Rectal smooth muscle tissue (tissue), 1 donor: ENCODE measurements around the gene SEC16A.

Source experiments
- H3K27ac ChIP-seq: one replicate; pipeline ENCODE4 v1.7.0; 2013; ENCODE audit warnings: low read depth, low read length, inconsistent platforms
- H3K27me3 ChIP-seq: one replicate; pipeline ENCODE4 v1.7.0; 2013; ENCODE audit warnings: low read length; ENCODE audit not compliant: control insufficient read depth, insufficient read depth
- H3K36me3 ChIP-seq: one replicate; pipeline ENCODE4 v1.7.0; 2013; ENCODE audit warnings: low read length; ENCODE audit not compliant: control insufficient read depth, insufficient read depth
- H3K4me1 ChIP-seq: one replicate; pipeline ENCODE4 v1.7.0; 2013; ENCODE audit warnings: low read length; ENCODE audit not compliant: control insufficient read depth, insufficient read depth
- H3K4me3 ChIP-seq: one replicate; pipeline ENCODE4 v1.7.0; 2013; ENCODE audit warnings: low read length
- H3K9ac ChIP-seq: one replicate; pipeline ENCODE4 v1.7.0; 2013; ENCODE audit warnings: low read length

Gene SEC16A

DNA sequence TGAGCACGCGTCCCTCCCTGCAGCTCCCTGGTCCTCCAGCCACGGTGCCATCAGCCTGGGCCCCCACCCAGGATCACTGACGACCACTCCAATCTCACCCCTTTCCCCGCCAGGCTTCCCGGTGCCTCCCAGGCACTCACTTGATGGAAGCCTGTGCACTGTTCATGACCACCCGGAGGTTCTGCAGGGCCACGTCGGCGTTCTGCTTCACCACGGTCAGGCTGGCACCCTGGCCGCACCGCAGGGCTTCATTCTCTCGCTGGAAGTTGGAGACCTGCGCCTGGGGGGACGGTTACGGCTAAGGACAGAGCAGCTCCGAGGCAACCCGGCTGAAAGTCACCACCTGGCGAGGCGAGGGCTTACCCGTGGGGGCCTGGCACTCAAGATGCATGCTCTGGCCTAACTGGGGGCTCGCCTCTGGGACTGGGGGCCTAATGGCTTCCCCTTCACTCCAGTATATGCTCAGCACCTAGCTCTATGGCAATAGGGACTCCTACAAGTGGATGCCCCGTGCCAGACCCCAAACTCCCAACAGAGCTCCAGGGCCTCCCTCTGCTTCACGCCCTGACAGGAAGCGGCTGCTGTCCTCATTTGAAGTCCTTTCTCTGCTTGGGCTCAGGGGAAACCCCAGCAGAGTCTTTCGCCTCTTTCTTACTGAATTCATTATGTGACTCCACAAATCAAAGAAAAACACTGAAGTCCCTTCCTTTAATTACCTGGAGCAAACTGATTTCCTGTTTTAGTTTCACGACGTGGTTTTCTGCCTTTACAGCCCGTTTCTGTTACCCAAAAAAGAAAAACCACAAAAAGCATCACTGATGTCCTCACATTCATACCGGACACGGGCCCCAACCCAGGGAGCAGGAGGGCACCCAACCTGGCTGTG lies 78.7 kb downstream of the SEC16A start:
- Histone ChIP-seq H3K36me3 (peaks cover 13% of the 10 kb centered on the region), H3K4me1 (peaks cover 4% of the 10 kb centered on the region), H3K4me3 (peak overlapping the region; percentile 7)

GRCh38 chr9:136403538-136403914 lies 79.3 kb downstream of the SEC16A start:
- H3K27me3 ChIP-seq, result no peaks in the 10 kb centered on the region
- peak overlapping the region; percentile 7 for H3K4me3 ChIP-seq
- peaks cover 13% of the 10 kb centered on the region for H3K36me3 ChIP-seq
- H3K27ac ChIP-seq, result no peak overlapping the region
- H3K9ac ChIP-seq, result no peak overlapping the region
- peaks cover 6% of the 10 kb centered on the region for H3K4me1 ChIP-seq

More for the DNA sequence above, 78.7 kb downstream of the SEC16A start:
- no peaks in the 10 kb centered on the region for H3K27me3 ChIP-seq
- no peak overlapping the region for H3K9ac ChIP-seq
- H3K27ac ChIP-seq, result no peak overlapping the region

DNA sequence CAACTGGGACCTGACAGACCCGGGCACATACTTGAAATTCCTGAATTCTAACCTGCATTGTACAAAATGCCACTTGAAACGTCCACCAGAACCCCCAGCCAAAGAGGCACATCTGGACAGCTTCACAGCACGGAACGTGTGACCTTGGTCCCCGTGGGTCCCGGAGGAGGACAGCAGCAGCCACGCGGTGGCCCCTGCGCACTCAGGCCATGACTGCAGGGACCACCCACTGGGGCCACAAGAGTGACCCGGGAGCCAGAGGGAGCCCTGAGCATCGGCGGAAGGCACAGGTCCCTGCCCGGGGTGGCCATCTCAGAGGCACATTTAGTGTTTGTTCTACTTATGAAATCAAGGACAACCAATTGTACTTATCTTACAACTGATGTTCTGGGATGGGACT lies 80.8 kb downstream of the SEC16A start:
- Histone ChIP-seq H3K27ac (no peak overlapping the region), H3K4me1 (peaks cover 6% of the 10 kb centered on the region), H3K4me3 (no peak overlapping the region), H3K36me3 (peaks cover 13% of the 10 kb centered on the region), H3K9ac (no peak overlapping the region), H3K27me3 (no peaks in the 10 kb centered on the region)

- Histone ChIP-seq H3K27ac (no peak overlapping the region), H3K27me3 (no peaks in the 10 kb centered on the region), H3K9ac (no peak overlapping the region), H3K4me1 (peaks cover 6% of the 10 kb centered on the region), H3K36me3 (peaks cover 12% of the 10 kb centered on the region), H3K4me3 (no peak overlapping the region)
Measured at GRCh38 chr9:136401173-136401922, 81.5 kb downstream of the SEC16A start.

DNA sequence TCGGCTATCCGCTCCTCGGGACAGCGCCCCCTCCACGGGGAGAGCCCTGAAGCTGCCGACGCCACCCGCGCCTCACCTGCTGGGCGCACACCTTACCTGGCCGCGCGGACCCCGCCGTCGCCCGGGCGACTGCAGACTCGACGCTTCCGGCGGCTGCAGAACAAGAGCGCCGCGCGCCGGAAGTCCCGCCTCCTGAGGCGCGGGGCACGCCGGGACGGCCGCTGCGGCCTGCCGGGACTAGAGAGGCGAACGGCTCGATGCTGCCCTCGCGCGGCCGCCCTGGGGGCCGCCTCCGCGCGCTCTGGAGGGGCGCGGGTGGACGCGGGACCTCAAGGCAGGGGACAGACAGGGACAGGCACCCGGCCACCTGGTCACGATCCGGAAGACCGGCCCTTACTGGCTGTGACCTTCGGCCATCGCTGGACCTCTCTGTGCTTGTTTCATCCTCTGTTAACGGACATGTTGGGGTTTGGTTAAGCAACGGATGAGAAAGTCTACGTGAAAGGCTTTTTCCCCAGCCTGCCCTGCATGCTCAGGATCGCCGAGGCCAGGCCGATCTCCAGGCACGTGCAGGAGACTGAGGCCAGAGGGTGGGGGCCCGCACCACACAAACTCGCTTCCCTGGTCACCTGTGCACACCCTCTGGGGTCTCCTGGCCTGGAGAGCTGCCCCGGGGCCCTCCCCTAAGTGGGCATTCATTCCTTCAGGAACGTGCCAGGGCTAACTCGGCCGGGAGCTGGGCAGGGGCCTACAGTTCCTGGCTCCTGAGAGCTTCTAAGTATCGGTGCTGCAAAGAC lies 82.6 kb downstream of the SEC16A start, which contains the start of gene SNAPC4:
SNAPC4 (minus strand) TSS at position 133 of the 797 bp plus-strand sequence. CDS start 1,742 bp downstream, outside the sequence.
- Histone ChIP-seq H3K4me1 (peaks cover 6% of the 10 kb centered on the region), H3K36me3 (peaks cover 12% of the 10 kb centered on the region), H3K27ac (peak within 1 kb of the TSS; percentile 45), H3K4me3 (peak within 1 kb of the TSS; percentile 90), H3K9ac (peak within 1 kb of the TSS; percentile 71), H3K27me3 (no peaks in the 10 kb centered on the region)

DNA sequence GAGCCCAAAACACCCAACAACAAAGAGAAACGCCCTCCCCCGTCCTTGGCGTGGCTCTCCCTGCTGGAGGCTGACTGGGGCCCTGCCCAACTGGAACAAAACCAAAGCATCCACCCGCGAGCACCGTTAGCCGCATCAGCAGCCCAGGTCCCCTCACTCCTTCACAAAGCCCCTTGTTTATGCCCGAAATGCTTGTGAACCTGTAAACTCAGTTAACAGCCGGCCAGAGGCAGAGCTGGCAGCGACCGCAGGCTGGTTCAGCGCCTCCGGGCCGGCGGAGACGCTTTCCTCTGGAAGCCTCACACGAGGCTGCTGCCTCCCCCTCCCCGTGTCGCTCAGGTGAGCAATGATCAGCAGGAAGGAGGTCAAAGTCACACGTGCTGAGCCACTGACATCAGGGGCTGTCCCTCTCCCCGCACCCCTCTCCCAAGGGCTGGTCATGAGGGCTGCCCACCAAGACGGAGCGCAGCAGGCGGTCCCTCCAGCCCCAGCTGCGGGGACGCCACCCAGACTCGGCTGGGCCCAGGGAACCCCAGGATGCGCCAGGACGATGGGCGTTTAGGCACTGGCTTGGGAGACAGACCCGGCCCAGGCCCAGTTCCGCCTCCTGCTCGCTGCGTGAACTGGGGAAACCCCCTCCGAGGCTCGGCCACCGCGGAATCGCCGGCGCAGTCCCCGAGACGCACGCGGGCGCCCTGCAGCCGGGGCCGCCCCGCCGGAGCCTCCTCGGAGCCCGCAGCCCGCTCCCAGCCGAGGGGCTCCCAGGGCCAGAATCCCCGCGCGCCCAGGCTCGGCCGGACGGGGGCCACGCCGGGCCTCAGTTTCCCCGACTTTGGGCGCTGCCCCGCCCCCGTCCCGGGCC lies 83.4 kb downstream of the SEC16A start:
- Histone ChIP-seq H3K27ac (peak overlapping the region; percentile 45), H3K36me3 (peaks cover 13% of the 10 kb centered on the region), H3K27me3 (no peaks in the 10 kb centered on the region), H3K9ac (peak overlapping the region; percentile 71), H3K4me1 (peaks cover 6% of the 10 kb centered on the region), H3K4me3 (peak overlapping the region; percentile 90)

DNA sequence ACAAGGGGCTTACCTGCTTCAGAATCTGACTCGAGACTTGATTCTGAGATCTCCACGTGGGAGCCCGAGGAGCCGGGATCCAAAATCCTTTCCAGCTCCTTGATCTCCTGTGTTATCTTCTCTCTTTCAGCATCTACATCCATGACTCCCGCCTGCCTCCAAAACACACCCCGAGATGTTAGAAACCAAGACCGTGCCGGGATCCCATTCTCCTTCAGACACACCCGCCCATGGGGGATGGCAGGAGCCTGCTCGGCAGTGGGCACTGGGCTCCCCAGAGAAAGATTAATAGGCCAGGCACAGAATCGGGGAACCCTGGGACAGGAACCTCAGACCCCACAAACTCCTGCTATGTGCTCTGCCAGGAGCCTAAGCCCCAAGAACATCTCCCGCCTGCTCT lies 84.6 kb downstream of the SEC16A start:
- H3K4me1 ChIP-seq, result peaks cover 6% of the 10 kb centered on the region
- no peak overlapping the region for H3K27ac ChIP-seq
- no peaks in the 10 kb centered on the region for H3K27me3 ChIP-seq
- H3K9ac ChIP-seq, result no peak overlapping the region
- H3K4me3 ChIP-seq, result no peak overlapping the region
- H3K36me3 ChIP-seq, result peaks cover 10% of the 10 kb centered on the region

GRCh38 chr9:136397643-136398042 lies 85.2 kb downstream of the SEC16A start:
- Histone ChIP-seq H3K27ac (no peak overlapping the region), H3K4me1 (peaks cover 6% of the 10 kb centered on the region), H3K36me3 (peaks cover 10% of the 10 kb centered on the region), H3K9ac (no peak overlapping the region), H3K4me3 (no peak overlapping the region), H3K27me3 (no peaks in the 10 kb centered on the region)

DNA sequence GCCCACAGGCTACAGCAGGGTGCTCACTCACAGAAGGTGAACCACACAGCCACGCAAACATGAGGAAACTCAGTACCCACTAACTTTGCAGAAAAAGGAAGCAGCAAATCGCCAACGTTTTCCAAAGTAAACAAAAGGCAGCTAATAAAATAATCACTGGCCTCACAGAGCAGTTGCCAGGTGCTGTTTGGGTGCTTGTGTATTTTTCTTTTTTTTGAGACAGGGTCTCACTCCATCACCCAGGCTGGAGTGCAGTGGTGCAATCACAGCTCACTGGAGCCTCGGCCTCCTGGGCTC lies 86.7 kb downstream of the SEC16A start:
- H3K27ac ChIP-seq, result no peak overlapping the region
- peaks cover 6% of the 10 kb centered on the region for H3K4me1 ChIP-seq
- no peak overlapping the region for H3K9ac ChIP-seq
- no peaks in the 10 kb centered on the region for H3K27me3 ChIP-seq
- H3K36me3 ChIP-seq, result peaks cover 21% of the 10 kb centered on the region
- H3K4me3 ChIP-seq, result no peak overlapping the region

DNA sequence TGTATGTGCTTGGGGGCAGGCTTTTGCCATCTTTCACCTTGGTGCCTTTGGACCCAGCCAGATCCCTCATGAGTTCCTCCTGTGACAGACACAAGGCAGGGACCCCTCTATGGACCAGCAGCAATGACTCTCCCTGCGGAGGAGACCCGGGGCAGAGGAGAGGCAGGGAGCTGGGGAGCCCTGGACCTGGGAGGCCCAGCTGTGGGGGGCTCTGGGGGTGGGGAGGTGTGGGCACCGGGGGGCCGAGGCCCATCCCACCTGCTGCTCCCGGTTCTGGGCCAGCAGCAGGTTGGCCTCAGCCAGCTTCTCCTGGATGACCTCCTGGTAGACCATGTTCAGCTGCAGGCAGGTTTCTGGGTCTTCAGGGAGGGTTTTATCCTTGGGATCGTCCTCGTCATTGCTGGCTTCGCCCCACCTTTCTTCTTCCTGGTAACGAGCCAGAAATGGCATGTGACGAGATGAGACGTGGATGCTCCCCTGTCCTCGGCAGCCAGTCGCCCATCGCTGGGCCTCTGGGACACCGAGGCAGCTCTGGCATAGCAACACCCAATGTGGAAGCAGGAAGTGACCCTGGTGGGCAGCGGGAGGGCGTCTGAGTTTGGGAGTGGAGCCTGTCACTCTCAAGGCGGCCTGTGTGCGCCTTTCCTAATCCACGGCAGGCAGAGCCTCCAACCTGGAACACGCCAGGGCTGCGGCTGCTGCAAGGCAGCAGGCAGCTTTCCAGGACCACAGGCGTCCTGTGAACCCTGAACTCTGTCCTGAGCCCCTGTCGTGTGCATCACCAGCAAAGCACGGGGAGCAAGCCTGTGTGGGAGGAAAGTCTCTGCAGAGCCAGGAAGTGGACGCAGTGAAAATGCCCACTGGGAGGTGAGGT lies 87.3 kb downstream of the SEC16A start:
- Histone ChIP-seq H3K27me3 (no peaks in the 10 kb centered on the region), H3K4me1 (peaks cover 6% of the 10 kb centered on the region), H3K4me3 (no peak overlapping the region), H3K36me3 (peaks cover 21% of the 10 kb centered on the region), H3K27ac (no peak overlapping the region), H3K9ac (no peak overlapping the region)

GRCh38 chr9:136395020-136395340 lies 87.9 kb downstream of the SEC16A start:
- Histone ChIP-seq H3K4me3 (no peak overlapping the region), H3K9ac (no peak overlapping the region), H3K4me1 (peaks cover 6% of the 10 kb centered on the region), H3K36me3 (peaks cover 21% of the 10 kb centered on the region), H3K27ac (no peak overlapping the region), H3K27me3 (no peaks in the 10 kb centered on the region)
